Thyroid gland (tissue), 4 donors: ENCODE results near the gene MRFAP1L1. TPM values are rescaled to one million over a fixed set of nuclear protein-coding genes. Genes with fewer than 3 reads are reported as not detected.

Source experiments
- DNase-seq, 2 donors: peaks; one replicate each; pipeline ENCODE4 v3.0.0-alpha.2; 2019
- H3K27ac ChIP-seq, 3 donors: fragments of 200-600 bp; sonication (generic); 1 replicate in 2 of 3; 2 replicates in 1 of 3; pipeline ENCODE4 v1.5.1; 2016 to 2019; ENCODE audit warnings: mild to moderate bottlenecking in 1 of 3, moderate library complexity in 1 of 3
- H3K27me3 ChIP-seq: fragments of 200-600 bp; sonication (generic); one replicate; pipeline ENCODE4 v1.5.1; 2019
- H3K36me3 ChIP-seq, 2 donors: fragments of 200-600 bp; sonication (generic); one replicate each; pipeline ENCODE4 v1.5.1; 2016 to 2019
- H3K4me1 ChIP-seq, 2 donors: fragments of 200-600 bp; sonication (generic); one replicate each; pipeline ENCODE4 v1.5.1; 2017 to 2019
- H3K4me3 ChIP-seq, 3 donors: fragments of 200-600 bp; sonication (generic); replicated peaks in 1 of 3; 1 replicate in 2 of 3; 2 replicates in 1 of 3; pipeline ENCODE4 v1.5.1; 2016; ENCODE audit warnings: mild to moderate bottlenecking in 1 of 3
- H3K9me3 ChIP-seq: fragments of 200-600 bp; sonication (generic); one replicate; pipeline ENCODE4 v1.5.1; 2017
- CTCF ChIP-seq, 6 experiments: fragments of 200-600 bp in 3 of 6; fragments of 450-650 bp in 3 of 6; sonication (generic) in 3 of 6; IDR thresholded peaks; one replicate each; pipeline ENCODE4 v1.5.1; 2016 to 2019; ENCODE audit warnings: antibody characterized with exemption in 6 of 6, mild to moderate bottlenecking in 2 of 6, inconsistent platforms in 1 of 6, moderate library complexity in 1 of 6
- POLR2A ChIP-seq, 2 donors: fragments of 450-650 bp; IDR thresholded peaks; one replicate each; pipeline ENCODE4 v1.6.1; 2017; ENCODE audit warnings: antibody characterized with exemption in 2 of 2, mild to moderate bottlenecking in 2 of 2, moderate library complexity in 1 of 2
- WGBS, 2 donors: methylation state at CpG; one replicate each; pipeline ENCODE4 v1.1.5; 2017; 5-methylcytosine and 5-hydroxymethylcytosine counted together
- intact Hi-C: fragments of 100-400 bp; cut with DNase I; formaldehyde crosslinking; loops from one replicate; pipeline ENCODE4 v1.15.1; 2023
- total RNA-seq, 4 donors: library from RNA; depleted of rRNA; stranded (reverse); fragments of >200 nt; gene quantifications; one replicate each; pipeline ENCODE4 v1.2.3, GENCODE V29; 2016

The MRFAP1L1 gene
- total RNA-seq, 4 donors from 2014 or later = 70.5 to 93.9 (median 76.2) TPM

DNA sequence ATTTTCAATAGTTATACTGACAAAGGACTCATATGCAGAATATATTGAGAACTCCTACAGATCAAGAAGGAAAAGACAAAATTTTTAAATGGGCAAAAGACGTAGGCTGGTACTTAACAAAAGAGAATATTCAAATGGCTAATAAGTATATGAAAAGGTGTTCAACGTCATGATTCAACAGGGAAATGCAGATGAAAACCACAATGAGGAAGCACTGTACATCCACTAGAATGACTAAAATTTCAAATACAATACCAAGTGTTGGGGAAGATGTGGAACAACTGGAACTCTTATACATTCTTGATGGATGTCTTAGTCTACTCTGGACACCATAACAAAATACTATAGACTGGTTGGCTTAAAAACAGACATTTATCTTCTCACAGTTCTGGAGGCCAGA lies 1.3 kb upstream of the MRFAP1L1 start:
- peaks cover 31 to 38% of the 10 kb centered on the region in 2 donors for H3K4me1 ChIP-seq
- 78 to 90% methylated on average over 2 of the region's 2 CpGs for WGBS, 2 donors
- H3K9me3 ChIP-seq = no peaks in the 10 kb centered on the region
- no peaks in the 10 kb centered on the region for H3K36me3 ChIP-seq
- intact Hi-C loops = loop anchor here (5.0 to 10.0 kb wide), 3 partner anchors 39 to 274 kb away; partner anchors contain the start of gene MRFAP1
- H3K4me3 ChIP-seq = no peak overlapping the region
- DNase-seq = no peak
- no peak for TF ChIP-seq POLR2A (IDR thresholded peaks at IDR 0.05)
- no peak for TF ChIP-seq CTCF (IDR thresholded peaks at IDR 0.05)
- no peaks in the 10 kb centered on the region for H3K27me3 ChIP-seq
- H3K27ac ChIP-seq = no peak overlapping the region

DNA sequence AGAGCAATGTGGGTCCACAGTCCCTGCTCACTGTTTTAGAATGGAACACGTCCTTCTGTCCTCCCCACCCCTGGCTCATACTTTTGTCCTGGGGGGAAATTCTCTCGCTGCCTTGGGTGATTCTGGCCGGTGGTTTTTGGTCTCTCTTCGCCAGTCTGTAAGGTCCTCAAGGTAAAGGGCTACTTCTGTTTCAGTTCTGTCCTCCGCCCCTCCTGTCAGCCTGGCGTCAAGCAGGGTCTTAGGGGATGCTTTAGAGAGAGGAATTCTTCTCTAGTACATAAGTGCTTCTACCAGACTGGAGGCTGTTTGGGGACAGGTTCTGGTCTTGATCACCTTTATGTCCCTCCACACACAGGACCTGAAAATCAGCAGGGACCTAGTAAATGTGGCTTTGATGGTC lies 617 bp upstream of the MRFAP1L1 start:
- Histone ChIP-seq H3K4me1 (peaks cover 31 to 34% of the 10 kb centered on the region in 2 donors), H3K36me3 (no peaks in the 10 kb centered on the region), H3K27me3 (no peaks in the 10 kb centered on the region), H3K9me3 (no peaks in the 10 kb centered on the region), H3K27ac (peak overlapping the region; percentile 3 to 76 (median 12)), H3K4me3 (peak overlapping the region in 2 of 3 donors; percentile 23 to 65)
- TF ChIP-seq POLR2A (IDR thresholded peaks at IDR 0.05) = no peak
- TF ChIP-seq CTCF (IDR thresholded peaks at IDR 0.05) = no peak
- WGBS, 2 donors = 8 to 15% methylated on average over 5 to 6 of the region's 6 CpGs
- intact Hi-C loops = loop anchor here (5.0 to 10.0 kb wide), 3 partner anchors 38 to 275 kb away; partner anchors contain the start of gene MRFAP1
- DNase-seq = no peak

- H3K27ac ChIP-seq = no peak overlapping the region
- WGBS, 2 donors = 95 to 98% methylated on average over 5 of the region's 5 CpGs
- no peak overlapping the region for H3K4me3 ChIP-seq
- intact Hi-C loops = no loop called here
- DNase-seq = no peak
- no peaks in the 10 kb centered on the region for H3K36me3 ChIP-seq
- H3K9me3 ChIP-seq = no peaks in the 10 kb centered on the region
- TF ChIP-seq POLR2A (IDR thresholded peaks at IDR 0.05) (no peak), CTCF (IDR thresholded peaks at IDR 0.05) (no peak)
- no peaks in the 10 kb centered on the region for H3K27me3 ChIP-seq
- peaks cover 31 to 33% of the 10 kb centered on the region in 2 donors for H3K4me1 ChIP-seq
These were observed 3.5 kb downstream of the MRFAP1L1 start for GRCh38 chr4:6706173-6706572.

- intact Hi-C loops = no loop called here
- Histone ChIP-seq H3K27me3 (no peaks in the 10 kb centered on the region), H3K4me1 (peaks cover 31 to 32% of the 10 kb centered on the region in 2 donors), H3K27ac (no peak overlapping the region), H3K36me3 (no peaks in the 10 kb centered on the region), H3K4me3 (no peak overlapping the region), H3K9me3 (no peaks in the 10 kb centered on the region)
- WGBS, 2 donors = 90 to 98% methylated on average over 2 of the region's 2 CpGs
- no peak for DNase-seq
- TF ChIP-seq POLR2A (IDR thresholded peaks at IDR 0.05) = no peak
- no peak for TF ChIP-seq CTCF (IDR thresholded peaks at IDR 0.05)
These were observed 4.0 kb downstream of the MRFAP1L1 start for GRCh38 chr4:6705646-6706045.

GRCh38 chr4:6703786-6704185 lies 5.9 kb downstream of the MRFAP1L1 start:
- intact Hi-C loops = no loop called here
- H3K27ac ChIP-seq = no peak overlapping the region
- no peaks in the 10 kb centered on the region for H3K36me3 ChIP-seq
- no peak for DNase-seq
- no peaks in the 10 kb centered on the region for H3K9me3 ChIP-seq
- 79 to 86% methylated on average over 3 of the region's 3 CpGs for WGBS, 2 donors
- H3K4me1 ChIP-seq = peaks cover 25% of the 10 kb centered on the region in 2 donors
- no peaks in the 10 kb centered on the region for H3K27me3 ChIP-seq
- H3K4me3 ChIP-seq = no peak overlapping the region
- no peak for TF ChIP-seq POLR2A (IDR thresholded peaks at IDR 0.05)
- no peak for TF ChIP-seq CTCF (IDR thresholded peaks at IDR 0.05)
